COLO668 (cell line): Measurements from ENCODE around the gene CENPS.

Experiments
- DNase-seq: peaks from one replicate; lab custom pipeline; 2025; ENCODE audit not compliant: unreplicated experiment; lab: John Stamatoyannopoulos, UW

Gene CENPS

GRCh38 chr1:10489291-10490055 lies 59.2 kb downstream of the CENPS start:
- no peak for DNase-seq

DNA sequence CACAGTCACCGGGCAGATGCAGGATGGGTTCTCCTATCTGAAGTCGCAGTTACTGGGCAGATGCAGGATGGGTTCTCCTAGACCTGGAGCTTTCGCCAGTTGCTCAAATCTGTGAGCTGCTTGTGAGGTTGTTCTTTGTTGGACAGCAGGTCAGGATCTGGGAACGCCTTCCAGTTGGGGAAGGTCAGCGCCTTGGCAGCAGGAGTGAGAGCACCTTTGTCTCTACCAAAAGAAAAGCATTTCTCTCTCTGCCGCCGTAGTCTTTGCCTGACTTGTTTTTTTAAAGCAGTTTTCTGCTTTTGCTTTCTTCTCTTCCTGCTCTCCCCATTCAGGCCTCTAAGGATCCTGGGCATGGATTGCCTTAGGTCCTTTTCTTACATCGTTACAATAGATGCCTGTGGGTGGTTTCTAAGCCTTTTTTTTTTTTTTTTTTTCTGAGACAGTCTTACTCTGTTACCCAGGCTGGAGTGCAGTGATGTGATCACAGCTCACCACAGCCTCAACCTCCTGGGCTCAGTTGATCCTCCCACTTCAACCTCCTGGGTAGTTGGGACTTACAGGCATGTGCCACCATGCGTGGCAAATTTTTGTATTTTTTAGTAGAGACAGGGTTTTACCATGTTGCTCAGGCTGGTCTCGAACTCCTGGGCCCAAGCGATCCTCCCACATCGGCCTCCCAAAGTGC lies 60.2 kb downstream of the CENPS start:
- DNase-seq = no peak
